ENCODE measurements around the gene RSAD2.
A peak's percentile ranks its signal among the peaks of the same experiment; 100 is the strongest.
"Not testable (repeated sequence)": the region's sequence is repeated elsewhere in the genome, so short reads cannot be mapped to it uniquely, and the experiment has no call there.

Gene RSAD2

GRCh38 chr2:6877402-6878304 lies at the start of gene RSAD2:
Gene RSAD2 (plus strand): TSS chr2:6877777. CDS start chr2:6877801, 24 bp downstream.
- DNase-seq (ENCODE audit: low spot score): no peak

DNA sequence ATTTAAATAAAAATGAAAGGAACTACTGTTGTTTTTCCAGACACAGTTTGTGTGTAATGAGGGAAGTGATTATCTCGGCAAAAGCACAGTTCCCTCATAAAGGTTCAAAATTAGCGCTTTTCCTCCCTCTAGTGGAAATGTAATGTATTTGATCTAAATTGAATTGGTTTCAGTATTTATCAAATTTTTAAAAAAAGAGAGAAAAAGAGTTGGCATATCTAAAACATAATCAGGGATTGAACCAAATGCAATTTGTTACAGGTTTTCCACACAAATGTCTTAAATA lies 49.3 kb upstream of the RSAD2 start:
- DNase-seq (ENCODE audit: low spot score): no peak

DNA sequence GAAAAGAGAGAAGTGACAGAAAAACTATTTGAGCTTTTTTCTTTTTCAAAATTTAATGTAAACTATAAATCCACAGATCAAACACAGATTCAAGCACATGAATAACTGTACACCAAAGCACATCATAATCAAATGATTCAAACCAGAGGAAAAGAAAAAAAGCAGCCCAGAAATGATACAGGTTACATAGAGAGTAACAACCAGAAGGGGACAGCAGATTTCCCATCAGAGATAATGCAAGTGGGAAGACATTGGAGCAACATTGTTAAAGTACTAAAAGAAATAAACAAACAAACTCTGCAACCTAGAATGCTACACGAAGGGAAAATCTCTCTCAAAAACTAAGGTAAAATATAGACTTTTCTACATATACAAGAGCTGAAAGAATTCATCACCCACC lies 46.3 kb upstream of the RSAD2 start:
- DNase-seq (ENCODE audit: low spot score): no peak

- no peak for DNase-seq (ENCODE audit: low spot score)
Observed at GRCh38 chr2:6832596-6833299, 44.8 kb upstream of the RSAD2 start.

DNA sequence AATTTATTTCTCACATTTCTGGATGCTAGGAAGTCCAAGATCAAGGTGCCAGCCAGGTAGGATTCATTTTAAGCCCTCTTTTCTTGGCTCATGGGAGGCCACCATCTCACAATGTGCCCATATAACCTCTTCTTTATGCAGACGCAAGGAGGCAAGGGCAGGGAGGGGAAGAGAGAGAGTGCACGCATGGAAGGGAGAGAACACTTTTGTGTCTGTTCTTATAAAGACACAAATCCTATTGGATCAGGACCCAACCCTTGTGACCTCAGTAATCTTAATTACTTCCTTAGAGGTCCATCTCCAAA lies 44.3 kb upstream of the RSAD2 start:
- no peak for DNase-seq (ENCODE audit: low spot score)

- DNase-seq (ENCODE audit: low spot score): no peak
Observed at GRCh38 chr2:6834163-6834562, 43.4 kb upstream of the RSAD2 start.

- no peak for DNase-seq (ENCODE audit: low spot score)
Observed at GRCh38 chr2:6835467-6835866, 42.1 kb upstream of the RSAD2 start.

DNA sequence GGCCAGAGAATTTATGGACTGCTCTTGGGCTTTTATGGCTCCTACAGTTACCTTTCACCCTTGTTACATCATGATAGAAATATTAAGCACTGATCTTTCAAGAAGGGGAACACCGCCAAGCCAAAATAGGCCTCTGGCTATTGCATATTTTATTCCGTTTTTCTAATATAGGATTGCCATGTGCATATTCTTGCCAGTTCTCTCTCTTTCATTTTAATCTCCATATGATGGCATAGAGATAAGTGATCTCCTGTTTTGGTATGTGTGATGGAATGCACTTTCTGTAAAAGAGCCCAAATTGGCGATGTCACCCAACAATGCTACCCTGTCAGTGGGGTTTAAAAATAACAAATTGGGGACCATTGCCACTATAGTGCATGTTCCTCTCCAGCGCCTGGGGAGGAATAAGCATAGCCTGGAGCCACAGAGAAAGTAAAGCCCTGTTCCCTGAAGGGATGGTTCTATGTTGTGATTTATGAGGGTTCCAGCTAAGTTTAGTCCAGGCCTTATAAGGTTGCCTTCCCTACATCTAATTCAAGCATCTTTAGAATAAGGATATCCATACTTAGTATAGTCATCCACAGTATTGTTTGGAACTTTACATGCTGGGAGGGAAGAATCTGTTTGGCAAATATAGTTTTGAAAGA lies 38.8 kb upstream of the RSAD2 start:
- DNase-seq (ENCODE audit: low spot score): no peak

- DNase-seq (ENCODE audit: low spot score): no peak
Observed at GRCh38 chr2:6841537-6842287, 35.9 kb upstream of the RSAD2 start.

DNA sequence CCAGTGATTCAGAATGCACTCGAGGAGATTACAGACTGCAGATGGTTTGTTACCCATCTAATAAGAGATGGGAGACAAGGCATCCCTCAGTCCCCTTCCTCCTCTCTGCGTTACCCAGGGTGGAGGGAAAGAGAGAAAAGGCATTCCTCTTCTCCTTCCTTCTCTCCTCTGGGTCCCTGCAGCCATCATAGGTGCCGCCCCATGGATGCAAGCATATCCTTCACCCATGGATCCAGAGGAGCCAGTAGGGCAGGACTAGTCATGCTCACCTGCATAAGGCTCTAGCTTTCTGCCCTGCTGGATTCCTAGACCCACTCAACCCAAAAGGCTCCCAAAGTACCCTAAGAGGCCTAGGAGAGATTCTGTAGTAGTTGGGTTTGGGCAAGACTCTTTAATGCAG lies 32.3 kb upstream of the RSAD2 start:
- DNase-seq (ENCODE audit: low spot score): no peak

GRCh38 chr2:6845903-6846302 lies 31.7 kb upstream of the RSAD2 start:
- DNase-seq (ENCODE audit: low spot score): no peak

GRCh38 chr2:6846540-6846939 lies 31.0 kb upstream of the RSAD2 start:
- no peak for DNase-seq (ENCODE audit: low spot score)

GRCh38 chr2:6846967-6847681 lies 30.5 kb upstream of the RSAD2 start:
- no peak for DNase-seq (ENCODE audit: low spot score)

GRCh38 chr2:6852195-6852594 lies 25.4 kb upstream of the RSAD2 start:
- DNase-seq (ENCODE audit: low spot score): no peak

- DNase-seq (ENCODE audit: low spot score): no peak
Observed at GRCh38 chr2:6854416-6854815, 23.2 kb upstream of the RSAD2 start.

DNA sequence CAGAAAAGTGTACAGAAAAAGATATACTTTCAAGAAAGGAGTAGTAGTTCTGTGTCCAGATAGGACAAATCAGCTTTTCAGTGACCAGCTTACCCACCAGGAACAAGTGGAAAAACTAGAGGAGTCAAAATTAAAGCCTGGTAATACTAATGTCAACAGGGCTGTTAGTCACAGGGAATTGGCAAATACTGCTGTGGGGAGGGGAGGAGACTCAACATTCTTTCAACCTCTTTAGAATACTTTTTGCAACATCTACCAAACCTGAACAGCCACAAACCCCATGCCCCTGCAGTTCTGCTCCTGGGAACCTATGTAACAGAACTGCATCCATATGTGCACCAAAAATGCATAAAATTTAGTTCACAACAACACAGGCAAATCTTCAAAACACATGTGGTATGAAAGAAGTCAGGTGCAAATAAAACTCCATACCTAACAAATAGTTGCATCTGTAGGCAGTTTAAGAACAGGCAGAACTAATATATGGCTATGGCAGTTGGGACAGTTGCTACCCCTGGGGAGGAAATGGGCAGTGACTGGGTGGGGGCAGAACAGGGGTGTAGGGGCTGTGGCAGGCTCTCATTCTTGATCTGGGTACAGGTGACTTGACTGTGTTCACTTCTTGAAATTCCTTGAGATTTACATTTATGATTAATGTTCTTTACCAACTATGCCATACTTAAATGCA lies 21.6 kb upstream of the RSAD2 start:
- DNase-seq (ENCODE audit: low spot score): no peak

GRCh38 chr2:6856548-6856920 lies 21.0 kb upstream of the RSAD2 start:
- DNase-seq (ENCODE audit: low spot score): no peak

DNA sequence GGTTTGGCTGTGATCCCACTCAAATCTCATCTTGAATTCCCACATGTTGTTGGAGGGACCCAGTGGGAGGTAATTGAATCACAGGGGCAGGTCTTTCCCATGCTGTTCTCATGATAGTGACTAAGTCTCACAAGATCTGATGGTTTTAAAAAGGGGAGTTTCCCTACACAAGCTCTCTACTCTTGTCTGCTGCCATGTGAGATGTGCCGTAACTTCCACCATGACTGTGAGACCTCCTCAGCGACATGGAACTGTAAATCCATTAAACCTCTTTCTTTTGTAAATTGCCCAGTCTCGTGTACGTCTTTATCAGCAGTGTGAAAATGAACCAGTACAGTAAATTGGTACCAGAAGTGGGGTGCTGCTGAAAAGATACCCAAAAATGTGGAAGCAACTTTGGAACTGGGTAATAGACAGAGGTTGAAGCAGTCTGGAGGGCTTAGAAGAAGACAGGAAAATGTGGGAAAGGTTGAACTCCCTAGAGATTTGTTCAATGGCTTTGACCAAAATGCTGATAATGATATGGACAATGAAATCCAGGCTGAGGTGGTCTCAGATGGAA lies 19.0 kb upstream of the RSAD2 start:
- DNase-seq (ENCODE audit: low spot score): not testable (repeated sequence)

DNA sequence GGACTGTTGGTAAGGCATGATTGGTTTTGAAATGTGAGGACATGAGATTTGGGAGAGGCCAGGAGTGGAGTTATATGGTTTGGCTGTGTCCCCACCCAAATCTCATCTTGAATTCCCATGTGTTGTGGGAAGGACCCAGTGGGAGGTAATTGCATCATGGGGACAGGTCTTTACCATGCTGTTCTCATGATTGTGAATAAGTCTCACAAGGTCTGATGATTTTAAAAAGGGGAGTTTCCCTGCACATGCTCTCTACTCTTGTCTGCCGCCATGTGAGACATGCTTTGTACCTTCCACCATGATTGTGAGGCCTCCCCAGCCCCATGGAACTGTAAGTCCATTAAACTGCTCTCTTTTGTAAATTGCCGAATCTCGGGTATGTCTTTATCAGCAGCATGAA lies 17.3 kb upstream of the RSAD2 start:
- no peak for DNase-seq (ENCODE audit: low spot score)

DNA sequence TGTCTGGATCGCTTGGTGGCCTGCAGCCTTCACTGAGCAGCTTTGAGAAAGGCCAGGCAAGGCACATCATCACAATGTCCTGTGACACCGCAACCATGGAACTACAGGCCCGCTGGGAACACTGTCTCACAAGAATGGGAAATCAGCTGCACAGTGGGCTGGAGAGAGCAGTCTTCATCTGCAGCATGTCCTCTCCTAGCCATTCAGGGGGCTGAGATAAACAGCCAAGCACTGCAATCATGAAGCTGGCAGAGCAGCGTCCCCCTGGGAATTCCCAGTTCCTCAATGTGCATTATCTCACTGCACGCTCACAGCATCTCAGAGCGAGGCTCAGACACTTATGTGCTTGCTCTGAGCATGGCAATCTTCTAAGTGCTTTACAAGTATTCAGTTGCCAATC lies 13.8 kb upstream of the RSAD2 start:
- peak; percentile 25 for DNase-seq (ENCODE audit: low spot score)

DNA sequence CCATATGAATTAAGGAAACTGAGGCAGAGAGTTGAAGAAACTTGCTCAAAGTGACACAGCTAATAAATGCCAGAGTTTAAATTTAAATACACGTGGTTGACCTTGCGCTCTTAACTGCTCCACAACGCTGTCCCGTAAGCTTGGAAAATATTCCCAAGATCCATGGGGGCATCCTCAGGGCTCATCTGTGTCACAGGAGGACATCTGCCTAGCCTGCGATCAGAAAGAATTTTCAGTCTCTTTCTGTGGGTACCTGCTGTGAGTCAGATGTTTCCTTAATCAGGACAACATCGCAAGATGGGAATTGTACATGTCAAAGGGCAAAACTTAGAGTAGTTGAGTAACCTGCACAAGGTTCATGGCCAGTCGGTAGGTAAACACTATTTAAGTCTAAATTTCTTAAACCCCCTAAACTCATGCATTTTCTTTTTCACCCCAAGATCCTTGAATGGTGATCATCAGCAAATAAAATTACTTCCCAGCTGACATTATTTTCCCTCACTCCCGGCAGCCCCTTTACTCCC lies 13.3 kb upstream of the RSAD2 start:
- no peak for DNase-seq (ENCODE audit: low spot score)

All from D341Med (cell line).